Muscle of leg (tissue), 16 donors: ENCODE data around the gene KRTAP5-5. TPM values are rescaled to one million over a fixed set of nuclear protein-coding genes. Genes with fewer than 3 reads are reported as not detected.
"Not testable (repeated sequence)": the region's sequence is repeated elsewhere in the genome, so short reads cannot be mapped to it uniquely, and the experiment has no call there.

ENCODE experiments used
- DNase-seq: peaks from one replicate; pipeline ENCODE4 v3.0.0; 2013
- H3K27ac ChIP-seq: one replicate; pipeline ENCODE4 v1.5.1; 2013; ENCODE audit warnings: mild to moderate bottlenecking, low read length, control low read depth
- H3K27me3 ChIP-seq: one replicate; pipeline ENCODE4 v1.6.1; 2013; ENCODE audit warnings: low read length; ENCODE audit not compliant: control insufficient read depth, insufficient read depth
- H3K36me3 ChIP-seq: one replicate; pipeline ENCODE4 v1.6.1; 2013; ENCODE audit warnings: low read length; ENCODE audit not compliant: control insufficient read depth, insufficient read depth
- H3K4me1 ChIP-seq: one replicate; pipeline ENCODE4 v1.6.1; 2013; ENCODE audit warnings: low read length; ENCODE audit not compliant: control insufficient read depth, insufficient read depth
- H3K4me3 ChIP-seq: one replicate; pipeline ENCODE4 v1.5.1; 2013; ENCODE audit warnings: low read length, control low read depth
- H3K9me3 ChIP-seq: replicated peaks from 2 replicates; pipeline ENCODE4 v1.6.1; 2013; ENCODE audit warnings: low read depth, low read length; ENCODE audit not compliant: control insufficient read depth
- WGBS: methylation state at CpG from one replicate; pipeline ENCODE4 v1.1.5; 2013; ENCODE audit warnings: missing lambda C conversion rate; ENCODE audit not compliant: insufficient coverage; 5-methylcytosine and 5-hydroxymethylcytosine counted together
- long read RNA-seq, 11 donors: transcript quantifications; one replicate each; lab custom pipeline, GENCODE V29; 2026
- polyA plus RNA-seq, 8 donors: library from polyadenylated mRNA; unstranded; fragments of 120-200 nt; gene quantifications; one replicate each; pipeline versions ENCODE4 v1.2.1 to v1.2.3, GENCODE V29; 2013; ENCODE audit warnings: inconsistent platforms in 1 of 8, low replicate concordance in 1 of 8; ENCODE audit not compliant: insufficient read length in 8 of 8, insufficient read depth in 1 of 8
- total RNA-seq: library from RNA; stranded (reverse); fragments of 120-200 nt; gene quantifications from one replicate; pipeline ENCODE4 v1.2.4, GENCODE V29; 2013

KRTAP5-5 gene, protein sequence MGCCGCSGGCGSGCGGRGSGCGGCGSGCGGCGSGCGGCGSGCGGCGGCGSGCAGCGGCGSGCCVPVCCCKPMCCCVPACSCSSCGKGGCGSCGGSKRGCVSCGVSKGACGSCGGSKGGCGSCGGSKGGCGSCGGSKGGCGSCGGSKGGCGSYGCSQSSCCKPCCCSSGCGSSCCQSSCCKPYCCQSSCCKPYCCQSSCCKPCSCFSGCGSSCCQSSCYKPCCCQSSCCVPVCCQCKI
- total RNA-seq (not detected), polyA plus RNA-seq (under 1 TPM in 2 of 8 donors, not detected in 6; 0.24 to 0.31 TPM)
- long read RNA-seq, donor 1 = 0 reads
- long read RNA-seq, donor 2 = 0 reads
- long read RNA-seq, donor 3 = 0 reads
- long read RNA-seq, donor 4 = 0 reads
- long read RNA-seq, donor 5 = 0 reads
- long read RNA-seq, donor 6 = 0 reads
- long read RNA-seq, donor 7 = 0 reads
- long read RNA-seq, donor 8, partial matches to known transcripts = 0 of 1 reads
- long read RNA-seq, donor 8, other reads (novel, unspliced or antisense) = 0 of 1 reads
- long read RNA-seq, donor 9, partial matches to known transcripts = 0 of 1 reads
- long read RNA-seq, donor 9, other reads (novel, unspliced or antisense) = 0 of 1 reads
- long read RNA-seq, donor 10 = 0 reads
- long read RNA-seq, donor 11 = 0 reads

GRCh38 chr11:1629326-1630185 lies at the start of gene KRTAP5-5:
TSS of gene KRTAP5-5 (plus strand) at chr11:1629775. CDS start at chr11:1629841, 66 bp downstream.
- Histone ChIP-seq H3K27me3 (peaks cover 37% of the 10 kb centered on the region), H3K27ac (no peak within 1 kb of the TSS), H3K4me3 (no peak within 1 kb of the TSS), H3K9me3 (no peaks in the 10 kb centered on the region), H3K4me1 (peaks cover 20% of the 10 kb centered on the region), H3K36me3 (no peaks in the 10 kb centered on the region)
- 73% methylated on average over 15 of the region's 26 CpGs for WGBS
- DNase-seq = no peak

- no peak for DNase-seq
- 85% methylated on average over 7 of the region's 9 CpGs for WGBS
- Histone ChIP-seq H3K27me3 (peaks cover 5% of the 10 kb centered on the region), H3K36me3 (no peaks in the 10 kb centered on the region), H3K4me1 (no peaks in the 10 kb centered on the region), H3K4me3 (no peak overlapping the region), H3K9me3 (peaks cover 9% of the 10 kb centered on the region), H3K27ac (no peak overlapping the region)
These were observed 47.6 kb upstream of the KRTAP5-5 start for GRCh38 chr11:1581976-1582375.

- not testable (repeated sequence) for DNase-seq, H3K27ac ChIP-seq, H3K4me1 ChIP-seq, H3K9me3 ChIP-seq, H3K4me3 ChIP-seq, H3K36me3 ChIP-seq, H3K27me3 ChIP-seq
- no CpG with 5 or more reads among the region's 2 CpGs for WGBS
These were observed 46.7 kb upstream of the KRTAP5-5 start for GRCh38 chr11:1582909-1583308.

GRCh38 chr11:1584661-1585370 lies 44.8 kb upstream of the KRTAP5-5 start, which contains the start of gene KRTAP5-1:
TSS of gene KRTAP5-1 (minus strand) at chr11:1585283. CDS start at chr11:1585249, 34 bp downstream.
- H3K4me1 ChIP-seq, DNase-seq, H3K27me3 ChIP-seq, H3K4me3 ChIP-seq, H3K36me3 ChIP-seq, H3K9me3 ChIP-seq, H3K27ac ChIP-seq: not testable (repeated sequence)
- 70% methylated on average over 8 of the region's 9 CpGs for whole genome bisulfite sequencing

- H3K4me3 ChIP-seq = no peak overlapping the region
- WGBS = no CpG with 5 or more reads among the region's 2 CpGs
- no peaks in the 10 kb centered on the region for H3K4me1 ChIP-seq
- H3K36me3 ChIP-seq = no peaks in the 10 kb centered on the region
- peaks cover 14% of the 10 kb centered on the region for H3K27me3 ChIP-seq
- no peak overlapping the region for H3K27ac ChIP-seq
- peaks cover 3% of the 10 kb centered on the region for H3K9me3 ChIP-seq
- no peak for DNase-seq
These were observed 42.9 kb upstream of the KRTAP5-5 start for GRCh38 chr11:1586699-1587098.

DNA sequence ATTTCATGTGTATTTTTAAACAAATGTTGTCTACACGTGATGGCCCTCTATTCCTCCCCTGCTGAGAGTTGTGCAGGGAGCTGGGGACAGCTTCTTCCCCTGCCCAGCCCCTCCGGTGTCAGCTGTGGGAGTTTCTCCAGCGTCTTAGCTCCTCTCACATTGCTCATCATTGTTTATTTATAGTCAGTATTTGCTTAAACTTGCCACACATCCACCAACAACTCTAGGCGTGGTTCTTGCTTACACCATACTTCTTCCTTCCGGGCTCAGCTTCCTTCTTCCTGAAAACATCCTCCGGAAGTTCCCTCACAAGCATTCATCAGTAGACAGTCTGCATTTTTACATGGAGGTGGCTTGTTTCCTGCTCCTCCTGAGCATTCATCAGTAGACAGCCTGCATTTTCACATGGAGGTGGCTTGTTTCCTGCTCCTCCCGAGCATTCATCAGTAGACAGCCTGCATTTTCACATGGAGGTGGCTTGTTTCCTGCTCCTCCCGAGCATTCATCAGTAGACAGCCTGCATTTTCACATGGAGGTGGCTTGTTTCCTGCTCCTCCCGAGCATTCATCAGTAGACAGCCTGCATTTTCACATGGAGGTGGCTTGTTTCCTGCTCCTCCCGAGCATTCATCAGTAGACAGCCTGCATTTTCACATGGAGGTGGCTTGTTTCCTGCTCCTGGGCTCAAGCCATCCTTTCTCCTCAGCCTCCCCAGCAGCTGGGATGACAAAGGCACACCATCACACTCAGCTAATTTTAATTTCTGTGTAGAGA lies 40.2 kb upstream of the KRTAP5-5 start:
- H3K9me3 ChIP-seq, H3K27ac ChIP-seq, H3K36me3 ChIP-seq, H3K4me1 ChIP-seq, H3K4me3 ChIP-seq: not testable (repeated sequence)
- DNase-seq = peak; percentile 21
- WGBS = 25% methylated on average over 3 of the region's 10 CpGs
- peaks cover 22% of the 10 kb centered on the region for H3K27me3 ChIP-seq

DNA sequence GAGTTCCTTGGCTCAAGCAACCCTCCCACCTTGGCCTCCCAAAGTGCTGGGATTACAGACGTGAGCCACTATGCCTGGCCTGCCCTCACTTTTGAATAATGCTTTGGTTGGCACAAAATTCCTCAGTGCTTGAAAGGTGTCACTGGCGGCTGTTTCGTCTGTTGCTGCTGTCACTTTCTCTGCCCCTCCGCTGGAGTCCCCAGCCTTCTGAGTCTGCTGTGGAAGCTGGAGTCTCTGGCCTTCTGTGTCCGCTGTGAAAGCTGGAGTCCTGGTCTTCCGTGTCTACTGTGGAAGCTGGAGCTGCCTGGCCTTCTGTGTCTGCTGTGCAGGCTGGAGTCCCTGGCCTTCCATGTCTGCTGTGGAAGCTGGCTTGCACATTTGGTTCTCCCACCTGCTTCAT lies 39.6 kb upstream of the KRTAP5-5 start:
- Histone ChIP-seq H3K36me3 (no peaks in the 10 kb centered on the region), H3K27ac (no peak overlapping the region), H3K4me1 (no peaks in the 10 kb centered on the region), H3K27me3 (peaks cover 22% of the 10 kb centered on the region), H3K4me3 (no peak overlapping the region), H3K9me3 (no peaks in the 10 kb centered on the region)
- WGBS = 80% methylated on average over 6 of the region's 6 CpGs
- DNase-seq = no peak

DNA sequence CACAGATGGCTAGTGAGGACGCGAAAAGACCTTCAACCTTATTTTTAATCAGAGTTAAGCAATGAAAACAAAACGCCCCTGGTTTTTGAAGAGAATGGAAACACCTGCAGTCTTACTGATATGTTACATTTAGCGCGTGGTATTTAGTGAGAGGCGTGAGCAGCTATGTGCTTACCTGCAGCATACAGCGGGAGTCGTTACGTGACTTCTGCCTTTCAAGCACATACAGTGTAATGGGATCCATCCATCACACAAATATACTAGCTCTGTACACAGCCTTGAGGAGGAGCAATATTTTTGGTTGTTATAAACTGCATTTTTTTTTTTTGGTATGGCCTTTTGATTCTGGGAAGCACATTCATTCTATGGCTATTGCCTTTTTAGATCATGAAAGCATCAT lies 36.9 kb upstream of the KRTAP5-5 start:
- no CpG with 5 or more reads among the region's 9 CpGs for WGBS
- no peaks in the 10 kb centered on the region for H3K4me1 ChIP-seq
- peaks cover 37% of the 10 kb centered on the region for H3K27me3 ChIP-seq
- no peak overlapping the region for H3K27ac ChIP-seq
- no peaks in the 10 kb centered on the region for H3K9me3 ChIP-seq
- no peak overlapping the region for H3K4me3 ChIP-seq
- H3K36me3 ChIP-seq = no peaks in the 10 kb centered on the region
- DNase-seq = no peak

DNA sequence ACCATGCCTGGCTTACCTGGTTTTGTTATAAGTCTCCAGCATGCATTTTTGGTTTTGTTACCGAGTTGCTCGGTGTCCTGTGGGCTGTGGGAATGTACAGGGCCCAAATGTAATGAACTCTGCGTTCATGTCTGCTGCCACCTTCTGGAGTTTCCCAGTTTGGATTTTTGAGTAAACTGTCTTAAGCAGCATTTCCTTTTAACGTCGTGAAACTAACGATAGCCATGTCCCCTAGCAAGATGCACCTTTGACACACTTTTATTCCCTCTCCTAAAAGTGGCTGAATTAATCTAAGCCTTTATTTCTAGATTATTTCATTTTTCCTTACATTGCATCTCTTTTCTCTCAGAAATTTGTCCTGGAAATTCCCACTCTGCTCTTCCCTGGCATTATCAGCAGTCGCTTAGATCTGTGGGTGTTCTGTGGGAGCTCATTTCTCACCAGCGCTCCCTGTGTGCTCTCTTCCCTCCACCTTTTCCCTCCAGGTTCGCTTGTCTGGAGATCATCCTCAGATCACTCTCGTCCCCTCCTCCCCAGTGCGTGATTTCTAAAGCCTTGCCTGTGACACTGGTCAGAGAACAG lies 33.5 kb upstream of the KRTAP5-5 start:
- not testable (repeated sequence) for H3K9me3 ChIP-seq, H3K4me3 ChIP-seq, H3K27ac ChIP-seq, H3K4me1 ChIP-seq, H3K36me3 ChIP-seq
- H3K27me3 ChIP-seq = peaks cover 36% of the 10 kb centered on the region
- peak; percentile 7 for DNase-seq
- 45% methylated on average over 7 of the region's 11 CpGs for WGBS
